Prostate gland (tissue), 2 donors: Measurements from ENCODE around the gene GRAMD2B.

Experiments used
- CTCF ChIP-seq, 4 experiments: fragments of 200-600 bp in 2 of 4; fragments of 450-650 bp in 2 of 4; sonication (generic) in 2 of 4; IDR thresholded peaks; 1 replicate in 3 of 4; 2 replicates in 1 of 4; pipeline ENCODE4 v1.5.1; 2016 to 2019; ENCODE audit warnings: antibody characterized with exemption in 4 of 4, mild to moderate bottlenecking in 2 of 4, moderate library complexity in 2 of 4
- POLR2A ChIP-seq: fragments of 450-650 bp; IDR thresholded peaks from one replicate; pipeline ENCODE4 v1.6.1; 2016; ENCODE audit warnings: antibody characterized with exemption, mild to moderate bottlenecking

DNA sequence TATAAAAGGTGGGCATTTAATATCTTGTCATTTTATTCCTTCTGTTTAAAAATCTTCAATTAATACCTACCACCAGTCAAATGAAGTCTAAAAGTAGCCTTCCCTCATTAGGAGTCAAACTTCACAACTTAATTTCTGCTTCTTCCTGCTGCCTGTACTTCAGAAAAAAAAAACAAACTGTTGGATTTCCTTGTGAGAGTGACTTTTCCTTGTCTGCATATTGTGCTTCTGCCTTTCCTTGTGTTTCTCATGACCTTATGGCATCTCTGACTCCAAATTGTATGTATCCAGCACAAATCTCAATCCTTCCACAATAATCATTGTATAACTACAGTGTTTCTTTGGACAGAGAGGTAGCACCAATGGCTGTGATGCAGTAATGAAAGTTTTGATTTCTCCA is 32.1 kb downstream of the GRAMD2B start:
- TF ChIP-seq CTCF (IDR thresholded peaks at IDR 0.05), result no peak
- TF ChIP-seq POLR2A, result no peak
